ENCODE measurements around the gene GRIA3. TPM values are rescaled to one million over a fixed set of nuclear protein-coding genes. Genes with fewer than 3 reads are reported as not detected.

GRIA3 gene
- total and polyA plus RNA-seq, 4 donors: 0.05 to 2.0 (median 0.37) TPM

GRCh38 chrX:123223859-123224258 is 39.8 kb downstream of the GRIA3 start:
- Histone ChIP-seq H3K4me3 (no peak overlapping the region), H3K9me3 (ENCODE audit: control insufficient read depth in 4 of 4, insufficient read depth in 3 of 4, low read length in 3 of 4) (peaks cover 0 to 2% (median 0%) of the 10 kb centered on the region in 4 donors), H3K27ac (ENCODE audit: low read depth in 1 of 2, low read length in 1 of 2) (no peak overlapping the region), H3K27me3 (ENCODE audit: control insufficient read depth in 3 of 3, insufficient read depth in 3 of 3, low read length in 2 of 3) (no peaks in the 10 kb centered on the region), H3K4me1 (ENCODE audit: control insufficient read depth in 5 of 5, insufficient read depth in 5 of 5, low read length in 5 of 5) (peaks cover 0 to 3% (median 0%) of the 10 kb centered on the region in 5 donors), H3K9ac (ENCODE audit: insufficient read depth in 1 of 2, low read length in 2 of 2) (no peak overlapping the region), H3K36me3 (ENCODE audit: control insufficient read depth in 4 of 4, insufficient read depth in 4 of 4, low read length in 4 of 4) (no peaks in the 10 kb centered on the region)
- DNase-seq (no peak), ATAC-seq (ENCODE audit: insufficient read depth, low FRiP score) (no peak)
- no peak for TF ChIP-seq CTCF (IDR thresholded peaks at IDR 0.05; ENCODE audit: control extremely low read depth, extremely low read depth)

GRCh38 chrX:123230798-123231197 is 46.7 kb downstream of the GRIA3 start:
- Histone ChIP-seq H3K36me3 (ENCODE audit: control insufficient read depth in 4 of 4, insufficient read depth in 4 of 4, low read length in 4 of 4) (no peaks in the 10 kb centered on the region), H3K27me3 (ENCODE audit: control insufficient read depth in 3 of 3, insufficient read depth in 3 of 3, low read length in 2 of 3) (no peaks in the 10 kb centered on the region), H3K4me1 (ENCODE audit: control insufficient read depth in 5 of 5, insufficient read depth in 5 of 5, low read length in 5 of 5) (no peaks in the 10 kb centered on the region), H3K4me3 (no peak overlapping the region), H3K27ac (ENCODE audit: low read depth in 1 of 2, low read length in 1 of 2) (no peak overlapping the region), H3K9ac (ENCODE audit: insufficient read depth in 1 of 2, low read length in 2 of 2) (no peak overlapping the region), H3K9me3 (ENCODE audit: control insufficient read depth in 4 of 4, insufficient read depth in 3 of 4, low read length in 3 of 4) (no peaks in the 10 kb centered on the region)
- WGBS, 2 donors: 26 to 39% methylated on average over 2 of the region's 2 CpGs
- peak in 2 of 3 donors; percentile 0 to 10 for DNase-seq
- no peak for TF ChIP-seq CTCF (IDR thresholded peaks at IDR 0.05; ENCODE audit: control extremely low read depth, extremely low read depth)
- ATAC-seq (ENCODE audit: insufficient read depth, low FRiP score): no peak

- no peak for TF ChIP-seq CTCF (IDR thresholded peaks at IDR 0.05; ENCODE audit: control extremely low read depth, extremely low read depth)
Observed at GRCh38 chrX:123236859-123237258, 52.8 kb downstream of the GRIA3 start.

GRCh38 chrX:123237271-123237670 is 53.2 kb downstream of the GRIA3 start:
- H3K27me3 ChIP-seq (ENCODE audit: control insufficient read depth in 3 of 3, insufficient read depth in 3 of 3, low read length in 2 of 3): no peaks in the 10 kb centered on the region
- no peaks in the 10 kb centered on the region for H3K36me3 ChIP-seq (ENCODE audit: control insufficient read depth in 4 of 4, insufficient read depth in 4 of 4, low read length in 4 of 4)

More at GRCh38 chrX:123236859-123237258, 52.8 kb downstream of the GRIA3 start:
- Histone ChIP-seq H3K27me3 (ENCODE audit: control insufficient read depth in 3 of 3, insufficient read depth in 3 of 3, low read length in 2 of 3) (no peaks in the 10 kb centered on the region), H3K4me3 (no peak overlapping the region), H3K36me3 (ENCODE audit: control insufficient read depth in 4 of 4, insufficient read depth in 4 of 4, low read length in 4 of 4) (no peaks in the 10 kb centered on the region), H3K9ac (ENCODE audit: insufficient read depth in 1 of 2, low read length in 2 of 2) (no peak overlapping the region), H3K27ac (ENCODE audit: low read depth in 1 of 2, low read length in 1 of 2) (no peak overlapping the region), H3K9me3 (ENCODE audit: control insufficient read depth in 4 of 4, insufficient read depth in 3 of 4, low read length in 3 of 4) (no peaks in the 10 kb centered on the region), H3K4me1 (ENCODE audit: control insufficient read depth in 5 of 5, insufficient read depth in 5 of 5, low read length in 5 of 5) (no peaks in the 10 kb centered on the region)
- ATAC-seq (ENCODE audit: insufficient read depth, low FRiP score) (no peak), DNase-seq (no peak)

More at GRCh38 chrX:123237271-123237670, 53.2 kb downstream of the GRIA3 start:
- Histone ChIP-seq H3K27ac (ENCODE audit: low read depth in 1 of 2, low read length in 1 of 2) (no peak overlapping the region), H3K4me1 (ENCODE audit: control insufficient read depth in 5 of 5, insufficient read depth in 5 of 5, low read length in 5 of 5) (no peaks in the 10 kb centered on the region), H3K9ac (ENCODE audit: insufficient read depth in 1 of 2, low read length in 2 of 2) (no peak overlapping the region), H3K4me3 (no peak overlapping the region), H3K9me3 (ENCODE audit: control insufficient read depth in 4 of 4, insufficient read depth in 3 of 4, low read length in 3 of 4) (no peaks in the 10 kb centered on the region)
- ATAC-seq (ENCODE audit: insufficient read depth, low FRiP score) (no peak), DNase-seq (no peak)
- 61 to 84% methylated on average over 3 of the region's 3 CpGs for WGBS, 2 donors
- no peak for TF ChIP-seq CTCF (IDR thresholded peaks at IDR 0.05; ENCODE audit: control extremely low read depth, extremely low read depth)
